ENCODE data around the gene SNX22. TPM values are rescaled to one million over a fixed set of nuclear protein-coding genes. Genes with fewer than 3 reads are reported as not detected.

SNX22 gene
- polyA plus RNA-seq, 2 of the 4 experiments (the other 2 are of a cell fraction) = 0.22 to 1.1 TPM

GRCh38 chr15:64191971-64192830 lies 40.7 kb downstream of the SNX22 start:
- Histone ChIP-seq H3K4me2 (no peak overlapping the region), H3K4me3 (no peak overlapping the region), H3K27ac (no peak overlapping the region), H3K4me1 (no peaks in the 10 kb centered on the region), H3K9me3 (no peaks in the 10 kb centered on the region)
- ChIA-PET POLR2A (no interaction called here), CTCF (interaction anchor here (1.0 to 1.6 kb wide), 3 partner anchors 14 to 39 kb away, joined by 3 to 4 read pairs (median 4); no protein-coding TSS in a partner anchor)
- TF ChIP-seq POLR2A (IDR thresholded peaks at IDR 0.05; ENCODE audit: low read length) = no peak
- TF ChIP-seq ZC3H11A (IDR thresholded peaks at IDR 0.05) = no peak
- TF ChIP-seq ZNF302 (CRISPR knock-in tag; IDR thresholded peaks at IDR 0.05) = no peak
- TF ChIP-seq EP300 (IDR thresholded peaks at IDR 0.05) = no peak
- TF ChIP-seq BCL3 (IDR thresholded peaks at IDR 0.05) = no peak
- ATAC-seq = no peak
- no peak for DNase-seq (ENCODE audit: low read depth in 1 of 2, low spot score in 1 of 2)
- peak; percentile 59 for FAIRE-seq
- WGBS (ENCODE audit: missing lambda C conversion rate) = 89% methylated on average over 5 of the region's 5 CpGs

- TF ChIP-seq SMC3 (IDR thresholded peaks at IDR 0.05) = no peak
- no peak for TF ChIP-seq CHD2 (IDR thresholded peaks at IDR 0.05; ENCODE audit: low read length, partially characterized antibody)
- no peak for TF ChIP-seq JUNB (IDR thresholded peaks at IDR 0.05)
- no peak for TF ChIP-seq GATA3 (IDR thresholded peaks at IDR 0.05; ENCODE audit: borderline replicate concordance)
- TF ChIP-seq BCL3 (IDR thresholded peaks at IDR 0.05) = no peak
- no peak for TF ChIP-seq ZC3H11A (IDR thresholded peaks at IDR 0.05)
- TF ChIP-seq NR3C1 (IDR thresholded peaks at IDR 0.05) = no peak
- no peak for TF ChIP-seq USF2 (IDR thresholded peaks at IDR 0.05)
- no peak for TF ChIP-seq CBX8 (IDR thresholded peaks at IDR 0.05)
- TF ChIP-seq HDAC2 (IDR thresholded peaks at IDR 0.05) = no peak
- no peak for TF ChIP-seq ELK1 (IDR thresholded peaks at IDR 0.05; ENCODE audit: low read depth, low read length)
- no peak for TF ChIP-seq NFE2L2 (conservative IDR thresholded peaks at IDR 0.05; ENCODE audit: low read length)
- no peak for TF ChIP-seq RNF2 (IDR thresholded peaks at IDR 0.05; ENCODE audit: borderline replicate concordance, low read depth)
- no peak for TF ChIP-seq HMGXB4 (CRISPR knock-in tag; IDR thresholded peaks at IDR 0.05; ENCODE audit: borderline replicate concordance)
- TF ChIP-seq NPAS2 (CRISPR knock-in tag; IDR thresholded peaks at IDR 0.05; ENCODE audit: borderline replicate concordance) = no peak
- TF ChIP-seq MYC (IDR thresholded peaks at IDR 0.05; ENCODE audit: borderline replicate concordance, low read length) = no peak
- ChIA-PET POLR2A (no interaction called here), CTCF (interaction anchor here (0.7 to 1.4 kb wide), 7 partner anchors 8 to 1321 kb away, joined by 3 to 6 read pairs (median 4); no protein-coding TSS in a partner anchor)
- DNase-seq (ENCODE audit: low read depth in 1 of 2, low spot score in 1 of 2) (peak in 1 of 2 experiments; percentile 22), ATAC-seq (peak; percentile 80 to 83), FAIRE-seq (no peak)
- H3K4me2 ChIP-seq = no peak overlapping the region
- H3K4me1 ChIP-seq = no peaks in the 10 kb centered on the region
- 82% methylated on average over 6 of the region's 6 CpGs for WGBS (ENCODE audit: missing lambda C conversion rate)
- no peak overlapping the region for H3K4me3 ChIP-seq
- no peaks in the 10 kb centered on the region for H3K9me3 ChIP-seq
- no peak overlapping the region for H3K27ac ChIP-seq
These were observed 42.4 kb downstream of the SNX22 start for GRCh38 chr15:64193971-64194370.

All from A549 (cell line).